ENCODE results near the gene SPACA4. TPM values are rescaled to one million over a fixed set of nuclear protein-coding genes. Genes with fewer than 3 reads are reported as not detected.

Gene SPACA4
- polyA plus RNA-seq, 2 of the 4 experiments (the other 2 are of a cell fraction): 0.08 to 0.12 TPM

GRCh38 chr19:48627201-48627864, 20.8 kb downstream of the SPACA4 start:
- DNase-seq (ENCODE audit: low read depth in 1 of 2, low spot score in 1 of 2) (no peak), FAIRE-seq (no peak), ATAC-seq (no peak)
- H3K4me3 ChIP-seq: no peak overlapping the region
- CTCF ChIA-PET: interaction anchor here (1.2 to 2.7 kb wide), 3 partner anchors 9 to 187 kb away, joined by 3 to 8 read pairs (median 3); partner anchors contain the start of genes RPL18 and SPHK2
- H3K4me2 ChIP-seq: no peak overlapping the region; the same call in 2 of the 3 replicates
- peak overlapping the region in 1 of 2 experiments; percentile 36; a peak in 3 of 6 replicates for H3K27ac ChIP-seq
- H3K4me1 ChIP-seq: peaks cover 29% of the 10 kb centered on the region
- no peaks in the 10 kb centered on the region for H3K9me3 ChIP-seq
- POLR2A ChIA-PET: interaction anchor here (0.9 to 2.6 kb wide), 3 partner anchors 8 to 19 kb away, joined by 3 to 22 read pairs (median 3); partner anchors contain the start of genes CA11, DBP, RPL18 and SPHK2
- WGBS (ENCODE audit: missing lambda C conversion rate): 73% methylated on average over 6 of the region's 6 CpGs
- TF ChIP-seq, protein P1, sequence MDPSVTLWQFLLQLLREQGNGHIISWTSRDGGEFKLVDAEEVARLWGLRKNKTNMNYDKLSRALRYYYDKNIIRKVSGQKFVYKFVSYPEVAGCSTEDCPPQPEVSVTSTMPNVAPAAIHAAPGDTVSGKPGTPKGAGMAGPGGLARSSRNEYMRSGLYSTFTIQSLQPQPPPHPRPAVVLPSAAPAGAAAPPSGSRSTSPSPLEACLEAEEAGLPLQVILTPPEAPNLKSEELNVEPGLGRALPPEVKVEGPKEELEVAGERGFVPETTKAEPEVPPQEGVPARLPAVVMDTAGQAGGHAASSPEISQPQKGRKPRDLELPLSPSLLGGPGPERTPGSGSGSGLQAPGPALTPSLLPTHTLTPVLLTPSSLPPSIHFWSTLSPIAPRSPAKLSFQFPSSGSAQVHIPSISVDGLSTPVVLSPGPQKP (IDR thresholded peaks at IDR 0.05; ENCODE audit: low read depth, low read length): no peak
- TF ChIP-seq PHF8 (IDR thresholded peaks at IDR 0.05; ENCODE audit: borderline replicate concordance, low read depth) (no peak), CEBPB (IDR thresholded peaks at IDR 0.05) (no peak), RNF2 (IDR thresholded peaks at IDR 0.05; ENCODE audit: borderline replicate concordance, low read depth) (no peak), TFCP2L1 (CRISPR knock-in tag; IDR thresholded peaks at IDR 0.05) (no peak), POLR2A (IDR thresholded peaks at IDR 0.05; ENCODE audit: low read length) (no peak), HEYL (CRISPR knock-in tag; IDR thresholded peaks at IDR 0.05) (no peak), MYC (IDR thresholded peaks at IDR 0.05; ENCODE audit: borderline replicate concordance, low read length) (no peak), ESRRA (IDR thresholded peaks at IDR 0.05; ENCODE audit: borderline replicate concordance, low read length) (no peak), ZC3H11A (IDR thresholded peaks at IDR 0.05) (no peak), RFX5 (IDR thresholded peaks at IDR 0.05) (no peak), ZFP36 (IDR thresholded peaks at IDR 0.05; ENCODE audit: borderline replicate concordance, partially characterized antibody) (no peak), ZNF302 (CRISPR knock-in tag; IDR thresholded peaks at IDR 0.05) (no peak), POLR2AphosphoS2 (conservative IDR thresholded peaks at IDR 0.05; ENCODE audit: low read length) (no peak), TP53 (CRISPR knock-in tag; IDR thresholded peaks at IDR 0.05) (no peak), HDAC2 (IDR thresholded peaks at IDR 0.05) (no peak)
- TF ChIP-seq, protein P2, sequence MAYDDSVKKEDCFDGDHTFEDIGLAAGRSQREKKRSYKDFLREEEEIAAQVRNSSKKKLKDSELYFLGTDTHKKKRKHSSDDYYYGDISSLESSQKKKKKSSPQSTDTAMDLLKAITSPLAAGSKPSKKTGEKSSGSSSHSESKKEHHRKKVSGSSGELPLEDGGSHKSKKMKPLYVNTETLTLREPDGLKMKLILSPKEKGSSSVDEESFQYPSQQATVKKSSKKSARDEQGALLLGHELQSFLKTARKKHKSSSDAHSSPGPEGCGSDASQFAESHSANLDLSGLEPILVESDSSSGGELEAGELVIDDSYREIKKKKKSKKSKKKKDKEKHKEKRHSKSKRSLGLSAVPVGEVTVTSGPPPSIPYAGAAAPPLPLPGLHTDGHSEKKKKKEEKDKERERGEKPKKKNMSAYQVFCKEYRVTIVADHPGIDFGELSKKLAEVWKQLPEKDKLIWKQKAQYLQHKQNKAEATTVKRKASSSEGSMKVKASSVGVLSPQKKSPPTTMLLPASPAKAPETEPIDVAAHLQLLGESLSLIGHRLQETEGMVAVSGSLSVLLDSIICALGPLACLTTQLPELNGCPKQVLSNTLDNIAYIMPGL (CRISPR knock-in tag; IDR thresholded peaks at IDR 0.05; ENCODE audit: borderline replicate concordance): no peak
- TF ChIP-seq, protein P3, sequence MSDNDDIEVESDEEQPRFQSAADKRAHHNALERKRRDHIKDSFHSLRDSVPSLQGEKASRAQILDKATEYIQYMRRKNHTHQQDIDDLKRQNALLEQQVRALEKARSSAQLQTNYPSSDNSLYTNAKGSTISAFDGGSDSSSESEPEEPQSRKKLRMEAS (IDR thresholded peaks at IDR 0.05): no peak
- TF ChIP-seq, protein P4, sequence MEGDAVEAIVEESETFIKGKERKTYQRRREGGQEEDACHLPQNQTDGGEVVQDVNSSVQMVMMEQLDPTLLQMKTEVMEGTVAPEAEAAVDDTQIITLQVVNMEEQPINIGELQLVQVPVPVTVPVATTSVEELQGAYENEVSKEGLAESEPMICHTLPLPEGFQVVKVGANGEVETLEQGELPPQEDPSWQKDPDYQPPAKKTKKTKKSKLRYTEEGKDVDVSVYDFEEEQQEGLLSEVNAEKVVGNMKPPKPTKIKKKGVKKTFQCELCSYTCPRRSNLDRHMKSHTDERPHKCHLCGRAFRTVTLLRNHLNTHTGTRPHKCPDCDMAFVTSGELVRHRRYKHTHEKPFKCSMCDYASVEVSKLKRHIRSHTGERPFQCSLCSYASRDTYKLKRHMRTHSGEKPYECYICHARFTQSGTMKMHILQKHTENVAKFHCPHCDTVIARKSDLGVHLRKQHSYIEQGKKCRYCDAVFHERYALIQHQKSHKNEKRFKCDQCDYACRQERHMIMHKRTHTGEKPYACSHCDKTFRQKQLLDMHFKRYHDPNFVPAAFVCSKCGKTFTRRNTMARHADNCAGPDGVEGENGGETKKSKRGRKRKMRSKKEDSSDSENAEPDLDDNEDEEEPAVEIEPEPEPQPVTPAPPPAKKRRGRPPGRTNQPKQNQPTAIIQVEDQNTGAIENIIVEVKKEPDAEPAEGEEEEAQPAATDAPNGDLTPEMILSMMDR (IDR thresholded peaks at IDR 0.05): no peak

GRCh38 chr19:48627865-48628314, 21.3 kb downstream of the SPACA4 start:
- ChIA-PET POLR2A (interaction anchor here (1.1 to 2.6 kb wide), 2 partner anchors 9 kb away, joined by 3 to 22 read pairs; partner anchors contain the start of genes DBP, RPL18 and SPHK2), CTCF (interaction anchor here (1.2 to 2.7 kb wide), 3 partner anchors 9 to 186 kb away, joined by 3 to 8 read pairs (median 3); partner anchors contain the start of genes RPL18 and SPHK2)
- peak overlapping the region in 1 of 2 experiments; percentile 36; a peak in 3 of 6 replicates for H3K27ac ChIP-seq
- no peaks in the 10 kb centered on the region for H3K9me3 ChIP-seq
- no peak overlapping the region for H3K4me2 ChIP-seq
- peaks cover 35% of the 10 kb centered on the region for H3K4me1 ChIP-seq
- H3K4me3 ChIP-seq: no peak overlapping the region
- DNase-seq (ENCODE audit: low read depth in 1 of 2, low spot score in 1 of 2): no peak
- FAIRE-seq: no peak
- WGBS (ENCODE audit: missing lambda C conversion rate): 87% methylated on average over 16 of the region's 17 CpGs
- no peak for ATAC-seq
- TF ChIP-seq, protein P1 (IDR thresholded peaks at IDR 0.05; ENCODE audit: low read depth, low read length): no peak
- TF ChIP-seq KDM5A (IDR thresholded peaks at IDR 0.05): no peak
- no peak for TF ChIP-seq REST (IDR thresholded peaks at IDR 0.05)
- TF ChIP-seq TFCP2L1 (CRISPR knock-in tag; IDR thresholded peaks at IDR 0.05): no peak
- TF ChIP-seq, protein P5, sequence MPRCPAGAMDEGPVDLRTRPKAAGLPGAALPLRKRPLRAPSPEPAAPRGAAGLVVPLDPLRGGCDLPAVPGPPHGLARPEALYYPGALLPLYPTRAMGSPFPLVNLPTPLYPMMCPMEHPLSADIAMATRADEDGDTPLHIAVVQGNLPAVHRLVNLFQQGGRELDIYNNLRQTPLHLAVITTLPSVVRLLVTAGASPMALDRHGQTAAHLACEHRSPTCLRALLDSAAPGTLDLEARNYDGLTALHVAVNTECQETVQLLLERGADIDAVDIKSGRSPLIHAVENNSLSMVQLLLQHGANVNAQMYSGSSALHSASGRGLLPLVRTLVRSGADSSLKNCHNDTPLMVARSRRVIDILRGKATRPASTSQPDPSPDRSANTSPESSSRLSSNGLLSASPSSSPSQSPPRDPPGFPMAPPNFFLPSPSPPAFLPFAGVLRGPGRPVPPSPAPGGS (IDR thresholded peaks at IDR 0.05): no peak
- TF ChIP-seq KDM1A (IDR thresholded peaks at IDR 0.05; ENCODE audit: low read depth): no peak
- no peak for TF ChIP-seq EP300 (IDR thresholded peaks at IDR 0.05)

All from A549 (cell line).